GM23338 (cell line): ENCODE measurements around the gene AGO4. TPM values are rescaled to one million over a fixed set of nuclear protein-coding genes. Genes with fewer than 3 reads are reported as not detected.

Experiments used
- ATAC-seq: fragments of 200-7000 bp; cut with Tn5 transposase; 3 replicates; pipeline ENCODE4 v1.9.1; 2020
- DNase-seq: peaks from one replicate; pipeline ENCODE4 v3.0.0-alpha.2; 2015; ENCODE audit warnings: low spot score
- H2AFZ ChIP-seq: fragments of 200-600 bp; sonication (generic); 2 replicates; pipeline ENCODE4 v1.8.0; 2016; ENCODE audit warnings: antibody characterized with exemption, mild to moderate bottlenecking, moderate library complexity
- H3F3A ChIP-seq: fragments of 200-600 bp; sonication (generic); replicated peaks from 2 replicates; pipeline ENCODE4 v1.8.0; 2017; ENCODE audit warnings: antibody characterized with exemption, mixed run types, low read depth
- H3K27ac ChIP-seq: fragments of 200-600 bp; sonication (generic); 2 replicates; pipeline ENCODE4 v1.6.1; 2016; ENCODE audit warnings: low read depth
- H3K27me3 ChIP-seq: fragments of 200-600 bp; sonication (generic); 2 replicates; pipeline ENCODE4 v1.8.0; 2016; ENCODE audit warnings: mild to moderate bottlenecking, mixed run types, moderate library complexity; ENCODE audit not compliant: insufficient read depth
- H3K36me3 ChIP-seq: fragments of 200-600 bp; sonication (generic); 2 replicates; pipeline ENCODE4 v1.8.0; 2016; ENCODE audit warnings: mild to moderate bottlenecking; ENCODE audit not compliant: insufficient read depth
- H3K4me1 ChIP-seq: fragments of 200-600 bp; sonication (generic); 2 replicates; pipeline ENCODE4 v1.8.0; 2016; ENCODE audit warnings: mild to moderate bottlenecking, moderate library complexity; ENCODE audit not compliant: insufficient read depth
- H3K4me2 ChIP-seq: fragments of 200-600 bp; sonication (generic); 2 replicates; pipeline ENCODE4 v1.7.1; 2017; ENCODE audit warnings: mixed run types
- H3K4me3 ChIP-seq: fragments of 200-600 bp; sonication (generic); 2 replicates; pipeline ENCODE4 v1.6.1; 2016; ENCODE audit warnings: mixed run types
- H3K79me2 ChIP-seq: fragments of 200-600 bp; sonication (generic); replicated peaks from 2 replicates; pipeline ENCODE4 v1.8.0; 2017; ENCODE audit warnings: mild to moderate bottlenecking; ENCODE audit not compliant: insufficient read depth
- H3K9me2 ChIP-seq: fragments of 200-600 bp; sonication (generic); 2 replicates; pipeline ENCODE4 v1.8.0; 2017; ENCODE audit not compliant: insufficient read depth
- H4K20me1 ChIP-seq: fragments of 200-600 bp; sonication (generic); replicated peaks from 2 replicates; pipeline ENCODE4 v1.8.0; 2017; ENCODE audit warnings: mild to moderate bottlenecking; ENCODE audit not compliant: insufficient read depth
- H3K27ac Mint-ChIP-seq: 2 replicates; pipeline ENCODE4 v1.8.0; 2020; ENCODE audit warnings: inconsistent platforms, mild to moderate bottlenecking, moderate library complexity, mixed read lengths
- H3K27me3 Mint-ChIP-seq: 3 replicates; pipeline ENCODE4 v1.8.0; 2022; ENCODE audit warnings: low read depth, mild to moderate bottlenecking, moderate library complexity, mixed read lengths, inconsistent platforms; ENCODE audit not compliant: insufficient read depth, poor library complexity
- H3K36me3 Mint-ChIP-seq: 3 replicates; pipeline ENCODE4 v1.8.0; 2021; ENCODE audit warnings: low read depth, mild to moderate bottlenecking, inconsistent platforms, moderate library complexity, mixed read lengths
- H3K4me1 Mint-ChIP-seq: 3 replicates; pipeline ENCODE4 v1.8.0; 2020; ENCODE audit warnings: mild to moderate bottlenecking, inconsistent platforms, mixed read lengths
- H3K4me3 Mint-ChIP-seq: 3 replicates; pipeline ENCODE4 v1.8.0; 2021; ENCODE audit warnings: moderate library complexity, mild to moderate bottlenecking, inconsistent platforms, mixed read lengths
- H3K9me3 Mint-ChIP-seq: 3 replicates; pipeline ENCODE4 v1.8.0; 2020; ENCODE audit warnings: moderate library complexity, mild to moderate bottlenecking, inconsistent platforms, mixed read lengths
- CREB1 ChIP-seq: fragments of 250-450 bp; sonication (Bioruptor Pico); IDR thresholded peaks from 2 replicates; pipeline ENCODE4 v1.5.0; 2020; ENCODE audit warnings: low read depth, mild to moderate bottlenecking, moderate library complexity
- EZH2 ChIP-seq: fragments of 200-600 bp; sonication (generic); IDR thresholded peaks from one replicate; pipeline ENCODE4 v1.8.0; 2017; ENCODE audit warnings: antibody characterized with exemption, mild to moderate bottlenecking, low read depth; ENCODE audit not compliant: unreplicated experiment
- EZH2phosphoT487 ChIP-seq: fragments of 200-600 bp; sonication (generic); IDR thresholded peaks from one replicate; pipeline ENCODE4 v1.8.1; 2018; ENCODE audit warnings: antibody characterized with exemption; ENCODE audit not compliant: unreplicated experiment
- JUNB ChIP-seq: IDR thresholded peaks from one replicate; pipeline ENCODE4 v1.6.1; 2016; ENCODE audit warnings: antibody characterized with exemption; ENCODE audit not compliant: unreplicated experiment
- POLR2AphosphoS5 ChIP-seq: IDR thresholded peaks from 2 replicates; pipeline ENCODE4 v1.6.1; 2016; ENCODE audit warnings: antibody characterized with exemption, low read depth
- ZNF114 ChIP-seq: fragments of 250-450 bp; sonication (Bioruptor Pico); IDR thresholded peaks from 2 replicates; pipeline ENCODE4 v1.5.0; 2020; ENCODE audit warnings: mild to moderate bottlenecking, moderate library complexity
- ZNF462 ChIP-seq: fragments of 250-450 bp; sonication (Bioruptor Pico); IDR thresholded peaks from 2 replicates; pipeline ENCODE4 v1.5.0; 2020; ENCODE audit warnings: mild to moderate bottlenecking, moderate library complexity
- polyA plus RNA-seq: library from polyadenylated mRNA; unstranded; fragments of >200 nt; fragmentation: Nextera tagmentation; extraction: Ambion mirVana; gene quantifications from 2 replicates; pipeline ENCODE4 v1.2.1, GENCODE V29; 2016
- total RNA-seq: library from RNA; depleted of rRNA; stranded (reverse); fragments of >200 nt; shearing (Covaris generic); gene quantifications from 2 replicates; pipeline ENCODE4 v1.2.3, GENCODE V29; 2014
- TF ChIP-seq, protein P1 (sequence below): IDR thresholded peaks from one replicate; pipeline ENCODE4 v1.6.1; 2018; ENCODE audit warnings: antibody characterized with exemption; ENCODE audit not compliant: unreplicated experiment

AGO4 gene
- total and polyA plus RNA-seq, 2 experiments from 2014 or later = 1.7 to 9.7 TPM

- Histone ChIP-seq H3K79me2 (peaks cover 82% of the 10 kb centered on the region), H4K20me1 (peaks cover 42% of the 10 kb centered on the region), H3K4me2 (peak overlapping the region; percentile 74), H3K36me3 (peaks cover 13% of the 10 kb centered on the region), H3F3A (peaks cover 14% of the 10 kb centered on the region; the same call in 1 of the 2 replicates), H3K9me2 (no peaks in the 10 kb centered on the region), H3K4me1 (peaks cover 35% of the 10 kb centered on the region), H2AFZ (no peak overlapping the region), H3K27me3 (no peaks in the 10 kb centered on the region), H3K4me3 (peak overlapping the region; percentile 41), H3K27ac (no peak overlapping the region)
- H3K9me3 Mint-ChIP-seq = no peaks in the 10 kb centered on the region
- DNase-seq (no peak), ATAC-seq (no peak)
- peak overlapping the region; percentile 42; the same call in 1 of the 2 replicates for H3K27ac Mint-ChIP-seq
- H3K27me3 Mint-ChIP-seq = peaks cover 12% of the 10 kb centered on the region
- H3K4me1 Mint-ChIP-seq = peaks cover 51% of the 10 kb centered on the region
- TF ChIP-seq EZH2phosphoT487 = no peak
- no peak for TF ChIP-seq JUNB
- no peak for TF ChIP-seq ZNF114 (CRISPR knock-in tag)
- TF ChIP-seq POLR2AphosphoS5 = no peak
- TF ChIP-seq ZNF462 = no peak
- TF ChIP-seq, protein P1, sequence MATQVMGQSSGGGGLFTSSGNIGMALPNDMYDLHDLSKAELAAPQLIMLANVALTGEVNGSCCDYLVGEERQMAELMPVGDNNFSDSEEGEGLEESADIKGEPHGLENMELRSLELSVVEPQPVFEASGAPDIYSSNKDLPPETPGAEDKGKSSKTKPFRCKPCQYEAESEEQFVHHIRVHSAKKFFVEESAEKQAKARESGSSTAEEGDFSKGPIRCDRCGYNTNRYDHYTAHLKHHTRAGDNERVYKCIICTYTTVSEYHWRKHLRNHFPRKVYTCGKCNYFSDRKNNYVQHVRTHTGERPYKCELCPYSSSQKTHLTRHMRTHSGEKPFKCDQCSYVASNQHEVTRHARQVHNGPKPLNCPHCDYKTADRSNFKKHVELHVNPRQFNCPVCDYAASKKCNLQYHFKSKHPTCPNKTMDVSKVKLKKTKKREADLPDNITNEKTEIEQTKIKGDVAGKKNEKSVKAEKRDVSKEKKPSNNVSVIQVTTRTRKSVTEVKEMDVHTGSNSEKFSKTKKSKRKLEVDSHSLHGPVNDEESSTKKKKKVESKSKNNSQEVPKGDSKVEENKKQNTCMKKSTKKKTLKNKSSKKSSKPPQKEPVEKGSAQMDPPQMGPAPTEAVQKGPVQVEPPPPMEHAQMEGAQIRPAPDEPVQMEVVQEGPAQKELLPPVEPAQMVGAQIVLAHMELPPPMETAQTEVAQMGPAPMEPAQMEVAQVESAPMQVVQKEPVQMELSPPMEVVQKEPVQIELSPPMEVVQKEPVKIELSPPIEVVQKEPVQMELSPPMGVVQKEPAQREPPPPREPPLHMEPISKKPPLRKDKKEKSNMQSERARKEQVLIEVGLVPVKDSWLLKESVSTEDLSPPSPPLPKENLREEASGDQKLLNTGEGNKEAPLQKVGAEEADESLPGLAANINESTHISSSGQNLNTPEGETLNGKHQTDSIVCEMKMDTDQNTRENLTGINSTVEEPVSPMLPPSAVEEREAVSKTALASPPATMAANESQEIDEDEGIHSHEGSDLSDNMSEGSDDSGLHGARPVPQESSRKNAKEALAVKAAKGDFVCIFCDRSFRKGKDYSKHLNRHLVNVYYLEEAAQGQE = no peak
- TF ChIP-seq CREB1 (CRISPR knock-in tag) = no peak
- no peak for TF ChIP-seq EZH2
- peaks cover 34% of the 10 kb centered on the region for H3K36me3 Mint-ChIP-seq
- peak overlapping the region; percentile 95 for H3K4me3 Mint-ChIP-seq
These were observed 79.7 kb downstream of the AGO4 start for GRCh38 chr1:35887508-35887907.
